ENCODE measurements around the gene CDH20.

GRCh38 chr18:61589053-61589723 is 256.0 kb downstream of the CDH20 start:
- TF ChIP-seq, protein P1, sequence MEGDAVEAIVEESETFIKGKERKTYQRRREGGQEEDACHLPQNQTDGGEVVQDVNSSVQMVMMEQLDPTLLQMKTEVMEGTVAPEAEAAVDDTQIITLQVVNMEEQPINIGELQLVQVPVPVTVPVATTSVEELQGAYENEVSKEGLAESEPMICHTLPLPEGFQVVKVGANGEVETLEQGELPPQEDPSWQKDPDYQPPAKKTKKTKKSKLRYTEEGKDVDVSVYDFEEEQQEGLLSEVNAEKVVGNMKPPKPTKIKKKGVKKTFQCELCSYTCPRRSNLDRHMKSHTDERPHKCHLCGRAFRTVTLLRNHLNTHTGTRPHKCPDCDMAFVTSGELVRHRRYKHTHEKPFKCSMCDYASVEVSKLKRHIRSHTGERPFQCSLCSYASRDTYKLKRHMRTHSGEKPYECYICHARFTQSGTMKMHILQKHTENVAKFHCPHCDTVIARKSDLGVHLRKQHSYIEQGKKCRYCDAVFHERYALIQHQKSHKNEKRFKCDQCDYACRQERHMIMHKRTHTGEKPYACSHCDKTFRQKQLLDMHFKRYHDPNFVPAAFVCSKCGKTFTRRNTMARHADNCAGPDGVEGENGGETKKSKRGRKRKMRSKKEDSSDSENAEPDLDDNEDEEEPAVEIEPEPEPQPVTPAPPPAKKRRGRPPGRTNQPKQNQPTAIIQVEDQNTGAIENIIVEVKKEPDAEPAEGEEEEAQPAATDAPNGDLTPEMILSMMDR (IDR thresholded peaks at IDR 0.05) = no peak
- TF ChIP-seq POLR2A (IDR thresholded peaks at IDR 0.05) = no peak

All from suprapubic skin (tissue), 3 donors.